Measurements from ENCODE around the gene ALDH3A1.

ALDH3A1 gene

DNA sequence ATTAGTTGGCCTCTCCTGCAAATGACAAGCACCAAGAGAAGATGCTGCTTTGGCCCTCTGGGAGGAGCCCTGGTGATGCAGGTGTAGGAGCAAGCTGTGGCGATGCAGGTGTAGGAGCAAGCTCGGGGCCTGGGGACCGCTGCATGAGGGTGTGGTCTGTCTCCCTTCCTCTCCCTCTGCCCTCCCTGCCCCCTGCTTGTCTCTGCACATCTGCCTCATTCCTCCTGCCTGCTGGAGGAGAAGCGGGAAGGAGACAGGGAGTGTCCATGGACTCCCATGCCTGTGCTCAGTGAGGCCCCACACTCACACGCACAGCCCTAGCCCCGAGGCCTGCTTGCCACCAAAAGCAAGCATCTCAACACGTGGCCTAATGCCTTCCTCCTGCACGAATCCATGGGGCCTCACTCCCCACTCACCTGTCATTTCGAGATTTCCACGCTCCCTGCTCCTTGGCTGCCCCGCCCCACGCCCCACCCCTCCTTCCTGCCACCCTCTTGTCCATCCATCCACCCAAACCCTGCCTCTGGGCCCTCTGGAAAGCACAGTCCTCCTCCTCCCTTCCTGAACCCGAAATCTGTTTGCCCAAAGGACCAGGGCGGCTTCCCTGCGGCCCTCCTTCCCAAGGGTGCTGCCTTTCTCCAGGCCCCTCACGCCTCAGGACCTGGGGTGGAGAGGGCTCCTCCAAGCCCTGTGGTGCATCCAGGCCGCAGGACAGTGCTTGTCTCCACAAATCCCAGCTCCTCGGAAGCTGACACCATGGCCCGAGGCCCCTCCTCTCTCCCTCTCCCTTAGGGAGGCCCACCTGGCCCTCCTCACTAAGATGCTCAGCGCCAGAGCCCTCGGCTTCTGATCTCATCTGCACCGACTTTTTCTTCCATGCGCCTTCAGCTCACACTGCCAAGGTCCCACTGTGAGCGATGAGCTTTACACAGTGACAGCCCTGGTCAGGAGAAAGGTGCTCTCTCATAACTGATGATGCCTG lies 11.8 kb upstream of the ALDH3A1 start:
- FAIRE-seq = no peak

DNA sequence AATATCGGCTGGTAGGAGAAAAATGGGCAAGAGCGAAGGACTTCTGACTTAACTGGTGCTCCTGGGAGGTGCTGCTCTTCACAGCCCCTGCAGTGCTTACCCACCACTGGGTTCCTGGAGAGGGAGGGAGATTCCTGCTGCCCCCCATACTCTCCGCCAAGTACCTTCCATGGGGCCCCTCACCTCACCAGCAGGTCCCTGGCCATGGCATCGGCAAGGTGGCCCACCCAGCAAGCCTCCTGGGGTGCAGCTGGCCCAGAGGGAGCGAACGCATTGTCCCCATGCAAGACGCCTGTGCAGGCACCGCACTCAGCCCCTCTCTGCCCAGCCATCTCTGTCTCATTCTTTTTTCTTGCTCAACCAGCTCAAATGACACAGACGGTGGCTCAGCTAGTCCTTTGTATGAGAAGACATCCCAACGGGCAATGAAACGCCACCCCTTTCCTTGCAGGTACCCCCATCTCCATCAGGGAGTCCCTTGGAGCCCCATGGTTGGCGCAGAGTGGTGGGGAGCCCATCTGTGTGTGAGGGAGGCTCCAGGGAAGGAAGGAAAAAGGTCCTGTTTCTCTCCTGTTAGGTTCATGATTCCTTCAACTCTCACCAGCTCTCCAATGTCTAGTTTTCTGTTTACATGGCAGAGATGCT lies 9.6 kb upstream of the ALDH3A1 start:
- FAIRE-seq = no peak

DNA sequence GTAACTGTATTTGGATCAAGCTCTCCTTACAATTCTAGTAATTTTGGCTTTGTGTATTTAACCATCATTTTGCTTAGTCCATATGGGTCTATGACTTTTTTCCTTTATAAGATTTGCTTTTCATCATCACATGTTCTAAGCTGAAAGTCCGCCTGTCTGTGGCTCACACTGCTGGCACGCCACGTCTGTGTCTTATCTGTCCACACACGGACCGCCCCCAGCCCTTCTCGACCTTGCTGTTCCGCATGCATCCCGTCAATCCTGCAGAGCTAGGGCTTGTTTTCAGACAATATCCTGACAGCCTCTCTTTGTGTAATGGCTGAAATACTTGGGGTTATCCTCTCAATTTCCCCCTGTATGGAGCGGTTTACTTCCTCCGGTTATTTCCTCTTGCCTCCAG lies 8.4 kb upstream of the ALDH3A1 start:
- no peak for FAIRE-seq

DNA sequence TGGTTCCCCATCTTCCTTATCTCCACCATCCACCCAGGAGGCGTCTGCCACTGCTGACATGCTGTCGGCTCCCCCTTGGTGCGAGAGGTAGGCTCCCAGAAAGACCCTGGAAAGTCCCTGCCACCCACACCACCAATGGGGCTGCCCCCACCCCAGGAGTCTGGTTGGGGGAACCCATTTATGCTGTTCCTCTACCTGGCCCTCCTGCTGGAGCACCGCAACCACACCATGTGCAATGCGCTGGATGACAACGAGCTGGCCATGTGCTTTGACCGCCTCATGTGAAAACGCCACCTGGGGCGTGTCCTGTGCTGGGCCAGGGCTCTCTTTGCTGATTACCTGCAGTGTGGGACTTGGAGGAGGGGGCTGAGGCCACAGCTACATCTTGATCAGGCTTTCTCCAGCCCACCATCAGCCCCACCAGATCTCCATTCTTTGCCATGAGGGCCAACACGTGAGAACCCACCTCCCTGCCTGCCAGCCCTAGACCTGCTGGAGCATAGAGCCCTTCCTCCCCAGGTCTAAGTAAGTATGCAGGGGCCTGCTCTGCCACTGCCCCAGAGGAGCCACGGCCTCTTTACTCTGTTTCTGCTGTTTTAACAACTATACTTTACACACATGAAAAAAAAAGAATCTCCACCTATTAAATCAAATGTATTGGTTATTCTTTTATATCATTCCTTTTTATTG lies 7.9 kb upstream of the ALDH3A1 start:
- FAIRE-seq = no peak

DNA sequence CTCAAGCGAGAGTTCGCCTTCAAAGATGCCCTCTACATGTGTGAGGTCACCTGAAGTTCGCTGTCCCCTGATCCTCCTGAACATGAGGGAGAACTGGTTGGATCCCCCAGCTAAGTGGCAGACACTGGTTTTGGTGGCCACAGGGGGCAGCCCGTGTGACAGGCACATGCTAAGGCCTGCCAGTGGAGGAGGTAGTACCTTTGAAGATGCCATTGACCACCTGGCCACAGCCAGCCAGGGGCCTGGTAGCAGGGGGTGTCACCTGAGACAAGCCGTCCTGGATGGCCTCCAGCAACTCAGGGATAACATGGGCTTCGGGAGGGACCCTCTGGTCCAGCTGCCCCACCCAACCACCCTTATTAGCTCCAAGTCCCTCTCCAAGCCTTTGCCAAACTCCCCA lies 7.3 kb upstream of the ALDH3A1 start:
- no peak for FAIRE-seq

DNA sequence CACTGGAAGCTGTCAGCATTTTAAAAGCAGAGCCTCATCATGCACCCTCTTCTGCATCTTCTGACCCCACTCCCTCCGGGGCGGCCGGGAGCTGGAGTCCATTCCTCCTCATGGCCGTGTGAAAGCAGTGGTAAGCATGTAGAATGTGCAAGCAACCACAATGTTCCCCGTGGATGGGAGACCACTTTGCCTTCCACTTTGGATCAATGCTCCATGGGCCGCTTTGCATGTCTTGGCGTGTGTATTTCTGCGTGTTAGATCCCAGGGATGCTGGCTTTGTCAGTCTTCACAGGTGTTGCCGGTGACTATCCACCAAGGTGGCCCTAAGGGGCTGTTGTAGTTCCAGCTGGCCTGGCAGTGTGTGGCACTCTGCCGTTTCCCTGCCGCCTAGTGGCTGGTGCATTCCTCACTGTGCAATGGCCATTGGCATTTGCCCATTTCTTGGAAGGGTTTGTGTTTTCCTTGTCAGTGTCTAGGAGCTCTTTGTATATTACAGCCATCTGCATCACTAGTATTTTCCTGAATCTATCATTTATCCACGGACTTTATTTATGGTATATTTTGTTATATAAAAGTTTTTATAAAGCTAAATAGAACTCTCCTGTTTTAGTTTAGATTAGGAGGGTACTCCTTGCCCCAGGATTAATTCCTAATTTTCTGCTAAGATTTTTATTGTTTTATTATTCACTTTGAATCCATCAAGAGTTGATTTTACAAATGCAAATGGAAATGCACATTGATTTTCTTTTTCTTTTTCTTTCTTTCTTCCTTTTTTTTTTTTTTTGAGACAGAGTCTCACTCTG lies 5.8 kb upstream of the ALDH3A1 start:
- FAIRE-seq = no peak

DNA sequence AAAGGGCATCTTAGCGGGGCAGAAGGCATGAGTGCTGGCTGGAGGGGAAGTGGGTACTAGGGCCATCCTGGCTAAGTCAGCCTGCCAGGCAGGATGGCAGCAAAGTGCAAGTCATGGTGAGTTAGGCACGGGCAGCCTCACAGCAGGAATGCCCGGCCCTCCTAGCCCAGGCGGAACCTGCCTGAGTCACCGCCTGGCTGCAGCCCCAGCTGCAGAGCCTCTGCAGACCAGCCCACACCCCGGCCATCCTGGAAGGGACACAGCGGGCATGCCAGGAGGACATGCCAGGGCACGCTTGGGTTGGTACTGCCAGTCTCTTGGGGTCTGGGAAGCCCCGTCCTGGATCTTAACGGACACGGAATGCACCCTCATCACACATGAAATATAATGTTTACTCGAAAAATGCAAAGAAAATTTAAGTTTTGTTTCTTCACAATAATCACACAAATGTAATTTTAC lies 5.0 kb upstream of the ALDH3A1 start:
- FAIRE-seq = no peak

DNA sequence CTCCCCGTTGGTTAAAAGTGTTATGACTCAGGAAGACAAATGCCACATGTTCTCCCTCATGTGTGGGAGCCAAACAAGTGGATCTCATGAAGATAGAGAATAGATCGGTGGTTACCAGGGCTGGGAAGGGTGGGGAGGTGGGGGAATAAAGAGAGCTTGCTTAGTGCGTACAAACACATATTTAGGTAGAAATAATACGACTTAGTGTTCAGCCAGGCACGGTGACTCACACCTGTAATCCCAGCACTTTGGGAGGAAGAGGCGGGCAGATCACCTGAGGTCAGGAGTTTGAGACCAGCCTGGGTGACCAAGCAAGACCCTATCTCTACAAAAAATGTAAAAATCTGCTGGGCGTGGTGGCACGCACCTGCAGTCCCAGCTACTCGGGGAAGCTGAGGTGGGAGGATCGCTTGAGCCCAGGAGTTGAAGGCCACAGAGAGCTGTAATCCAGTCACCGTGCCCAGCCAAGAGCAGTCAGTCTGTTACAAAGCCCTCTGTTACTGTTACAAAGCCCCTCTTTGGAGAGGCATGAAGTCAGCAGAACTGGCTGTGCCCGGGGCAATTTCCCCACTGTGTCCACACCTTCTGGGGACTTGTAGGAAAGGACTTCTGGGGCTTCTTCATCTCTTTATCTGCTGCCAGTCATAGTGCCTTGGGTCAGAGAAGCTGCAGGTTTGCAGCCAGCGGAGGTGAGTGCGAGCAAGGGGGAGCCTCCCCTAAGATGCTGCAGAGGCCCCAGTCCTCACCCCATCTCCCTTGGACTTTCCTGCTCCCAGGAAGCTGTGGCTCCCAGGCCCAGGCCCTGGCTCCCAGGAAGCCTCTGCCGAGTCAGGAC lies 4.3 kb upstream of the ALDH3A1 start:
- FAIRE-seq = no peak

DNA sequence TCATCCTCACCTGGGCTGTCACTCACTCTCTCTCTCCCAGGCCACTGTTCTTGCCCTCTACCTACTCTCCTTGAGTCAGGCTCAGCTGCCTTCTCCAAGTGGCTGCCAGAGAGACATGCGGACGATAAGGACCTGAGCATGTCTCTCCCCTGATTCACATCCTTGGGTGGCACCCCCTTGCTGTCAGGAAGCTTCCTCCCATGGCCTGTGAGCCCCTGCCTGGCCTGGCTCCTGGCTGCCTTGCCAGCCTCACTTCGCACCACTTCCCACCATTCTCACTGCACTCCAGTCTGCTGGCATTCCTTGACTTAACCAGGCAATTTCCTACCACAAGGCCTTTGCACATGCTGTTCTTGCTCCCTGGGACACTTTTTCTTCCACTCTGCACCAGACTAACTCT lies 2.7 kb upstream of the ALDH3A1 start:
- FAIRE-seq = no peak

DNA sequence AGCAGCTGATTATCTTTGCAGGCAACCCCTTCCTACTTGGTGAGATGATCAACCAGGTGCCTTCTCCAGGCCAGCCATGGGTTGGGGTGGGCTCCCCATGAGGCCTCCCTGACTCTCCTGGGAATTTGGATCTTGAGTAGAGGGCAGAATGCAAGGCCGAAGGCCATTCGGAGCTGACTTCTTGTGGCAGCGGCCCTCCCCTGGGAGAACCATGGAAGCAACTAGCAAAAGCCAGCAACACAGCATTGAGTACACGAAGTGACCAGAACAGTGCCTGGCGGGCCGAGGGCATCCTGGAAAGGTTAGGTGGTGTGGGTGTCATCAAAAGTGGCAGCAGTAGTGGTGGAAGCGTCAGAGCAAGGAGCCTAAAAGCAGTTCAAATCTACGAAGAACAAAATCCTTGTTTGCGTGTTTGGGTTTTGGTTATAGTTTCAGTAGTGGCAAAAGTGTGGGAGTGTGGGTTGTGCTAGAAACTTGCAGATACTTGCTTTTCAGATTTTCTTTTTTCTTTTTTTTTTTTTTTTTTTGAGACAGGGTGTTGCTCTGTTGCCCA lies 2.0 kb upstream of the ALDH3A1 start:
- FAIRE-seq = no peak

DNA sequence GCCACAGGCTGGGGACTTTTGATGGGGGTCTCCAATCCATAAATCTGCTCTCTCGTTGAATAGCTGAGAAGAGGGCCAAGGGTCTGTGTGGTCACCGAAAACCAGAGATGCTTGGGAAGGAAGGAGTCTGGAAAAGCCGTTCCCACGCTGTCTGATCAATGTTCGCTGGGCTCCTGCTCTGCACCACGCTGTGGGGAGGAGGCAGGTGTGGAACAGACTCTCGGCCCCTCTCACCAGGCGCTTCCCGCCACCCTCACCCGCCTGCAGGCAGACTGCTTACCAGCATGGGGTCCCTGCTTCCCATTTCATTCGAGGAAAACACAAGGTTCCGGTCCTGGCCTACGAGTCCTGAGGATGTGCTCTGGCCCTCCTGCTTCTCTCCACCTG lies 702 bp upstream of the ALDH3A1 start:
- FAIRE-seq = no peak

DNA sequence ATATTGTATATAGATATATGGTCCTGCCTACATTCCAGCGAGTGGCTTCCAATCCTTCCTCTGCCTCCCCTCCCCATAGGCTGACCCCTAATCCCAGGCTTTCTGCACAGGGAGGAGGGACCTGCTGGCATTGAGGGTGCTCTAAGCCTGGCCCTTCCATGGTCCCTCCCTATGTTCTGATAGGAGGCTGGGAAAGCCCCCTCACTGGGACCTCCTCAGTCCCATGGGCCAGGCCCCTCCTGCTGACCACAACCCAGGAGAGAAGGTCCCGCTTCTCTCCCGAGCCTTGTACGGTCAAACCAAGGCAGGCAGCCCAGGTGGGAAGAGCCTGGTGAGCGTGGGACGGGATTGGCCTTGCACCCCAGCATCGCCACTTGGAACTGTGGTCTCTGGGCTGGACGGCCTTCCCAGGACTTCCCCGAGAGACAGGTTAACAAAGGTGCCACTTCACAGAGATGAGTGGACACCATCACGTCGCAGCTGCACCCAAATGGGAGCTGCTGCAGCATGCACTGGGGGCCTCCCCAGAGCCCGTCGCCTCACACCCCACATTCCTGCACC lies 859 bp downstream of the ALDH3A1 start:
- no peak for FAIRE-seq

DNA sequence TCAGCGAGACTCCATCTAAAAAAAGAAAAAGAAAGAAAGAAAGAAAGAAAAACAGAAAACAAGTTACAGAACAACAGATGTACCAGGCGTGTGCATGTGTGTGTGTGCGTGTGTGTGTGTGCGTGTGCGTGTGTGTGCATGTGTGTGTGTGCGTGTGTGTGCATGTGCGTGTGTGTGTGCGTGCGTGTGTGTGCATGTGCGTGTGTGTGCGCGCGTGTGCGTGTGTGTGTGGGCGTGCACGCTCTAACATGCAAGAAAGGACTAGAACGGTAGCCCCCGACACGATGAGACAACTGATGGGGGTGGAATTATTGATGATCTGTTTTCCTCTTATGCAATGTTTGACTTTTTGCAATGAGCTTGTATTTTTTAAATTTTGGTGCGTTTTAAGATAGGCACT lies 1.6 kb downstream of the ALDH3A1 start:
- FAIRE-seq = no peak

DNA sequence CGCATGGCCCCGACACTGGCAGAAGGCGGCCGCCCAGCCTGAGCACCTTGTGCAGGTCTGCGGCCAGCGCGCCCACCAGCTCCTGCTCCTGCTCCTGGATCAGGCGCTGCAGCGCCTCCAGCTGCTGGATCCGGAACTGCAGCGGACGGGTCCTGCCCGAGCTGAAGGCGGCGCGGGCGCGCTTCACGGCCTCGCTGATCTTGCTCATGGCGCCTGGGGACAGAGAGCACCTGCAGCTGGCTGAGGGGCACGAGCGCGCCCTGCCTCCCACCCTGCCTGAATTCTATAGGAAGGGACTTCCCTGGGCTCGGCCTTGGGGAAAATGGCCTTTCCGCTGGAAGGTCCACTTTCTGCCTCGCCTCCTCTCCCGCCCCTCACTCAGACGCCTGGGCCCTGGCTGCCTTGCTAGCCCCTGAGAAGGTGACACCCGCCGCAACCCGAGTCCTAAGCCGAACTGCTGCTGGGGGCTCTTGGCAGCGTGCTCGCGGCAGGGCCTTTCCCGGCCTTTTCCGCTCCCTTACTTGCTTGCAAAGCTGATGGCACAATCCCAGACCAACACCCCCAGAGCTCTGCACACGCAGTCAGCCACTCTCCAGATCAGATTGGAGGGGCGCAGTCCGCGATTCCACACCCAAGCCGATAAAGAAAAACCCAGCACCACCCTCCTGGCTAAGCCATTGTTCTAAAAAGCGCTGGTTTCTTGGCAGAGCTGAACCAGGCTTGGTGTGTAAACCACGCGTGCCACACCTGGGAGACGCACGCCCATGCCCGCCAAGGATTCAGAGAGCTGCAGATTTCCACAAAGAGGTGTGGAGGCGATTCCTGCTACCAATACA lies 3.0 kb downstream of the ALDH3A1 start:
- no peak for FAIRE-seq

DNA sequence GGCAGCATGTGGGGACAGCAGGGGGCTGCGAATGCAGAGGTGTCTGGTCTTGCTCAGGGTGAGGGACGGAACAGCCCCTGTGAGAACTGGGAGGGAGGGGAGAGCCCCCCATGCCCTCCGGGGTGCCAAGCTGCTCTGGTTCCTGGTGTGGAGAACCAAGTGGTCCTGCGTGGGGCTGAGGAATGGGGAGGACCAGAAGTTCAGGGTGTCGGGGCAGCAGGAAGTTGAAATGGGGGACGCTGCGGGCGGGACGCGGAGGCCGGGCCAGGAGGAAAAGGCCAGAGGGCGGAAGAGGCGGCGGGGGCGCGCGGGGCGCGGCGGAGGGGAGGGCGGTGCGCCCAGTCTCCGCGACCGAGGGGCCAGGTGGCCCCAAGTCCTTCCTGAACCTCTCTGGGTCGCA lies 3.6 kb downstream of the ALDH3A1 start:
- FAIRE-seq = no peak

DNA sequence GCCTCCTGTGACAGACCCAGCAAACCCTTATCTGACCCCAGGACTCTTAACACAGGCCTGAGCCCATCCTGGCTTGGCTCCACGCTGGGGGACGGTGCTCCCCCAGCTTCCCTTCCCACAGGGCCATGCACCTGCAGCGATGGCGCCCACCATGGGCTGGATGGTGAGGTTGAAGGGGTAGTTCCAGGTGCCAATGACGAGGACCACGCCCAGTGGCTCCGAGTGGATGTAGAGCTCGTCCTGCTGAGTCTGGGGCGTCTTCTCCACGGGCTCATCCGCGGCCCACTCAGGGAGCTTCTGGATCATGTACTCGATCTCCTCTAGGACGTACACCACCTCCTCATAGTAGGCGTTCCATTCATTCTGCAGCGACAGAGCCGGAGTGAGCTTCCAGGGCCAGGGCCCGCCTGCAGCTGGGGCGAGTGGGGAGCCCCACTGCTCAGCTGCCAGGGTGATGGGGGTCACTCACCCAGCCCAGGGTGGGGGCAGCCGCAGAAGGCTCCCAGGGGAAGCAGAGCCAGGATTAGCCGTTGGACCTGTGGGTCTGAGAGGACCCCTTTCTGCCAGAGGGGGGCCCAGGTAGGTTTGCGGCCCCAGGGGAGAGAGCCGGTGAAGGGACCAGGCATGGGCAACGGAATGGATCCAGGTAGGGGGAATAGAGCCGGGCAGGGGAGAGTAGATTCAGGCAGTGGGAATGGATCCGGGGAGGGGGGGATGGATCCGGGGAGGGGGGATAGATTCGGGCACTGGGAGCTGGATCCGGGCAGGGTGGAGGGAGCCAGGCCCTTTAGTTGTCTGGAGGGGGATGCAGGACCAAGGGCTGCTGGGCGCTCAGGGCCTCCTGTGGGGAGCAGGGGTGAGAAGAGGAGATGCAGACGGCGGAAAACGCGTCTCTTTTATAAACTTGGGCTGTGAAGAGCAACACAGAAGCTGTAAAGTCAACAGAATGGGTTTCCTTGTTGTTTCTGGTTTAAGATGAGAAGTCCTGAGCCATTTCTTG lies 4.7 kb downstream of the ALDH3A1 start:
- FAIRE-seq = no peak

DNA sequence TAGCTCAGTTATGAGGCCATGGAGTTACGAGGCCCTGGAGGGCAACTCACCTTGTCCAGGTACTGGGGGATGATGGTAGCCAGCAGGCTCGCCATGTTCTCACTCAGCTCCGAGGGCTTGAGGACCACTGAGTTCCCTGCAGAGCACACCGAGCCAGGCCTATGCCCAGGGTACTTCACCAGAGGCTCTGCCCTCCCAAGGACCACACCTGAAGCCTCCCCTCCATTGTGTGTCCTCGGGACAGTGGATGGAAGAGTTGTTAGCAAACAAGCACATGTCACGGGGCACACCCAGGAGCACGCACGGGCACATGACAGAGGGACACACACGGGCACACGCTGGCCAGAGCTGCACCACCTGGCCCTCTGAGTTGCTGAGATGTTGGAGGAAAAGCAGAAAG lies 5.6 kb downstream of the ALDH3A1 start:
- FAIRE-seq = no peak

DNA sequence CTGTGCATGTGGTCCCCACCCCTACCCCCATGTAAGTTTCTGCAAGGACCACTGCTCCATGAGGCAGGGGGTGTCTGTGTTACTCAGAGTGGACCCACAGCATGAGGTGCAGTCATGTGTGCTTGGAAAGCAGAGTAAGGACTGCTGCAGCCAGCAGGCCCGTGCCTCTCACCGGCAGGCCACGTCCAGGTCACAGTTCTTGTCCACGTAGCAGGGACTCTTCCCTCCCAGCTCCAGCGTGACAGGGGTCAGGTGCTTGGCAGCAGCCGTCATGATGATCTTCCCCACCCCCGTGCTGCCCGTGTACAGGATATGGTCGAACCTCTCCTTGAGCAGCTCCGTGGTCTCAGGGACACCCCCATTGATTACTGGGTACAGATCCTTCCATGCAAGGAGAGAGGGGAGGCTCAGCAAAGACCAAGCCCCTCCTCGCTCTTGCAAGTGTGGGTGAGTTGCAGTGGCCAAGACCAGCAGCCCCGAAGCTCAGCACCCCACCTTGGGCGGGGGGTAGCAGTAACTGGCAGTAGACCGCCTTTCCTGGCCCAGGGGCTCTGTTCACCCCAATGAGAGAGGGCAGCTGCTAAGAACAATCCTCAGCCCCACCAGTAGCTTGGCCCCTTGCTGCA lies 6.2 kb downstream of the ALDH3A1 start:
- FAIRE-seq = no peak

Data from G401.6 (cell line).